PC-9 (cell line): Measurements from ENCODE around the gene WDFY1. TPM values are rescaled to one million over a fixed set of nuclear protein-coding genes. Genes with fewer than 3 reads are reported as not detected.
A peak's percentile ranks its signal among the peaks of the same experiment; 100 is the strongest.

Experiments used
- BruUV-seq: library from RNA; stranded (reverse); fragments of 400-500 nt; replicated peaks from 2 replicates; lab custom pipeline; 2021; lab: Mats Ljungman, UMichigan
- CTCF ChIA-PET: fragments of 300-600 bp; sonication (Branson Sonifier 250); formaldehyde crosslinking; loops from one replicate; lab custom pipeline; 2022; ENCODE audit warnings: antibody characterized with exemption; lab: Charles Lee
- POLR2A ChIA-PET: fragments of 300-600 bp; sonication (Branson Sonifier 250); formaldehyde crosslinking; loops from one replicate; lab custom pipeline; 2022; ENCODE audit warnings: antibody characterized with exemption; ENCODE audit not compliant: unreplicated experiment; lab: Charles Lee
- DNase-seq, 2 experiments: peaks; one replicate each; pipeline versions ENCODE4 v3.0.0 to v3.0.0-alpha.2; 2015 to 2022; ENCODE audit warnings: mixed read lengths in 1 of 2
- H2AFZ ChIP-seq: fragments of 200-600 bp; sonication (generic); 2 replicates; pipeline ENCODE4 v1.8.1; 2017; ENCODE audit warnings: antibody characterized with exemption
- H3F3A ChIP-seq: fragments of 200-600 bp; sonication (generic); 2 replicates; pipeline ENCODE4 v1.8.1; 2017; ENCODE audit warnings: antibody characterized with exemption, mild to moderate bottlenecking, low read depth; ENCODE audit not compliant: insufficient read depth
- H3K27ac ChIP-seq: fragments of 200-600 bp; sonication (generic); 2 replicates; pipeline ENCODE4 v1.6.1; 2016; ENCODE audit warnings: mixed run types
- H3K27me3 ChIP-seq: fragments of 200-600 bp; sonication (generic); 2 replicates; pipeline ENCODE4 v1.6.1; 2016; ENCODE audit warnings: low read depth, mixed run types; ENCODE audit not compliant: insufficient read depth
- H3K36me3 ChIP-seq: fragments of 200-600 bp; sonication (generic); 2 replicates; pipeline ENCODE4 v1.6.1; 2016; ENCODE audit warnings: low read depth, mixed run types
- H3K4me1 ChIP-seq: fragments of 200-600 bp; sonication (generic); replicated peaks from 2 replicates; pipeline ENCODE4 v1.6.1; 2016; ENCODE audit warnings: mixed run types; ENCODE audit not compliant: insufficient read depth
- H3K4me2 ChIP-seq: fragments of 200-600 bp; sonication (generic); 2 replicates; pipeline ENCODE4 v1.6.1; 2017; ENCODE audit warnings: mixed run types
- H3K4me3 ChIP-seq: fragments of 200-600 bp; sonication (generic); 2 replicates; pipeline ENCODE4 v1.6.1; 2016; ENCODE audit warnings: mixed run types
- H3K79me2 ChIP-seq: fragments of 200-600 bp; sonication (generic); 2 replicates; pipeline ENCODE4 v1.6.1; 2017; ENCODE audit warnings: low read depth, mixed run types
- H3K9me2 ChIP-seq: fragments of 200-600 bp; sonication (generic); 2 replicates; pipeline ENCODE4 v1.8.1; 2017; ENCODE audit warnings: mild to moderate bottlenecking; ENCODE audit not compliant: insufficient read depth
- H3K9me3 ChIP-seq: fragments of 200-600 bp; sonication (generic); 2 replicates; pipeline ENCODE4 v1.8.1; 2016; ENCODE audit warnings: low read depth; ENCODE audit not compliant: insufficient read depth
- H4K20me1 ChIP-seq: fragments of 200-600 bp; sonication (generic); 2 replicates; pipeline ENCODE4 v1.8.1; 2017; ENCODE audit not compliant: insufficient read depth
- EZH2 ChIP-seq: fragments of 200-600 bp; sonication (generic); IDR thresholded peaks from 2 replicates; pipeline ENCODE4 v1.8.0; 2017; ENCODE audit warnings: antibody characterized with exemption, low read depth
- intact Hi-C: fragments of 100-400 bp; cut with micrococcal nuclease; formaldehyde crosslinking; loops from one replicate; pipeline ENCODE4 v1.10.0; 2022; ENCODE audit not compliant: unreplicated experiment
- total RNA-seq: library from RNA; stranded (reverse); gene quantifications from 2 replicates; pipeline ENCODE4 v1.2.3, GENCODE V29; 2021
- TF ChIP-seq, protein P1 (sequence below): fragments of 200-600 bp; sonication (generic); conservative IDR thresholded peaks from 2 replicates; pipeline ENCODE4 v1.6.1; 2017; ENCODE audit warnings: mixed run types, antibody characterized with exemption, mild to moderate bottlenecking, moderate library complexity

Gene WDFY1
- total RNA-seq, 1 experiment from 2014 or later = 81.9 TPM

DNA sequence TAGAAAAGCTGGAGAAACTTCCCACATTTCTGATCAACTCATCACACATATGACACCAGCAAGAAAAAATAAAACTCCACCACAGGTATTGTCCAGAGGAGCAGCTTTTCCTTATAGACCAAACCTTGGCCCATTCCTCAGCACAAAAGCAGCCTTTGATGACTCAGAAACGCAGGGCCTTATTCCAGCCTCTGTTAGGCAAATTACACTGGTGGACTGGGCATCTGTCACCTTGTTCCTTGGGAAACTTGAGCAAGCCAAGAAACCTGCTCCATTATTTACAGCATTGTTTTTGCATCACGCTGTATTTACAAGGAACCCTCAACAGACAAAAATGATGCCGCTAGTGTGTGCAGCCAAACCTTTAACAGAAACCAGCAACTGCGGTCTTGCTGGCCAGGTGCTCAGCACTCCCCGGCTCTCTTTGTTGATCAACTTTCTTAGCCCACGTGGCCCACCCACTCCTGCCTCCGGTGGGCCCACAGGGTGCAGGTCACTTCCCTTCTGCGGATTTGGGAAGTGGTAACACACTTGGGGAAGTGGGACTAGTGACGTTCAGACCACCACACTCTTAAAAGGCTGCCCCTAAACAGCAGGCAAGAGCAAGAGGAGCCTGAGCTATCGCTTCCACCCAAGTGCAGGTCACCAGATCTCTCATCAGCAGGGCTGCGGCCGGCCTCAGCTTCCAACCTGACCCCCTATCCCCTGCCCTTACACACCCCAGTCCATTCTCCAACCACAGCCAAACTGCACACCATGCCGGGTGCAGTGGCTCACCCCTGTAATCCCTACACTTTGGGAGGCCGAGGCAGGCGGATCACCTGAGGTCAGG lies 109.2 kb downstream of the WDFY1 start:
- POLR2A ChIA-PET = interaction anchor here (0.5 to 1.1 kb wide), 6 partner anchors 10 to 541 kb away, joined by 3 to 7 read pairs (median 4); no protein-coding TSS in a partner anchor
- Histone ChIP-seq H2AFZ (peak overlapping the region; percentile 94; the same call in 1 of the 2 replicates), H3F3A (peaks cover 31% of the 10 kb centered on the region), H3K27me3 (no peaks in the 10 kb centered on the region), H3K9me3 (no peaks in the 10 kb centered on the region), H3K27ac (peak overlapping the region; percentile 80), H3K4me1 (peaks cover 33% of the 10 kb centered on the region), H4K20me1 (no peaks in the 10 kb centered on the region; the same call in 1 of the 2 replicates), H3K4me2 (peak overlapping the region; percentile 84), H3K9me2 (no peaks in the 10 kb centered on the region), H3K79me2 (peaks cover 71% of the 10 kb centered on the region), H3K4me3 (peak overlapping the region; percentile 89; the same call in 1 of the 2 replicates), H3K36me3 (no peaks in the 10 kb centered on the region)
- no peak for TF ChIP-seq EZH2
- TF ChIP-seq, protein P1, sequence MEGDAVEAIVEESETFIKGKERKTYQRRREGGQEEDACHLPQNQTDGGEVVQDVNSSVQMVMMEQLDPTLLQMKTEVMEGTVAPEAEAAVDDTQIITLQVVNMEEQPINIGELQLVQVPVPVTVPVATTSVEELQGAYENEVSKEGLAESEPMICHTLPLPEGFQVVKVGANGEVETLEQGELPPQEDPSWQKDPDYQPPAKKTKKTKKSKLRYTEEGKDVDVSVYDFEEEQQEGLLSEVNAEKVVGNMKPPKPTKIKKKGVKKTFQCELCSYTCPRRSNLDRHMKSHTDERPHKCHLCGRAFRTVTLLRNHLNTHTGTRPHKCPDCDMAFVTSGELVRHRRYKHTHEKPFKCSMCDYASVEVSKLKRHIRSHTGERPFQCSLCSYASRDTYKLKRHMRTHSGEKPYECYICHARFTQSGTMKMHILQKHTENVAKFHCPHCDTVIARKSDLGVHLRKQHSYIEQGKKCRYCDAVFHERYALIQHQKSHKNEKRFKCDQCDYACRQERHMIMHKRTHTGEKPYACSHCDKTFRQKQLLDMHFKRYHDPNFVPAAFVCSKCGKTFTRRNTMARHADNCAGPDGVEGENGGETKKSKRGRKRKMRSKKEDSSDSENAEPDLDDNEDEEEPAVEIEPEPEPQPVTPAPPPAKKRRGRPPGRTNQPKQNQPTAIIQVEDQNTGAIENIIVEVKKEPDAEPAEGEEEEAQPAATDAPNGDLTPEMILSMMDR = no peak
- CTCF ChIA-PET = interaction anchor here (0.7 to 1.0 kb wide), 2 partner anchors 12 to 28 kb away, joined by 3 read pairs; no protein-coding TSS in a partner anchor
- BruUV-seq = no TSS peak
- DNase-seq = peak; percentile 76 to 87
- intact Hi-C loops = loop anchor here (1.0 to 10.0 kb wide), 5 partner anchors 21 to 649 kb away; no protein-coding TSS in a partner anchor

DNA sequence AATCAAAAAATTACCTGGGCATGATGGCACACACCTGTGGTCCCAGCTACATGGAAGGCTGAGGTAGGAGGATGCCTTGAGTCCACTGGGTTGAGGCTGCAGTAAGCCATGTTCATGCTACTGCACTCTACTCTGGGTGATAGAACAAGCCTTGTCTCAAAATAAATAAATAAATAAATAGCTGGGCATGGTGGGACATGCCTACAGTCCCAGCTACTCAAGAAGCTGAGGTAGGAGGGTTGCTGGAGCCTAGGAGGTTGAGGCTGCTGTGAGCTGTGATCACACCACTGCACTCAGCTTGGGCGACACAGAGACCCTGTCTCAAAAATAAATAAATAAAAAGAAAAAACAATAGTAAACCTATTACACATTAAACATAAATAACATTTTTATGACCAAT lies 110.7 kb downstream of the WDFY1 start:
- POLR2A ChIA-PET = interaction anchor here (0.6 kb wide), 1 partner anchor 15 kb away, joined by 4 read pairs; no protein-coding TSS in a partner anchor
- peaks cover 83% of the 10 kb centered on the region for H3K79me2 ChIP-seq

More for the DNA sequence above, 110.7 kb downstream of the WDFY1 start:
- no TSS peak for BruUV-seq
- H3F3A ChIP-seq = peaks cover 31% of the 10 kb centered on the region
- peaks cover 30% of the 10 kb centered on the region for H3K4me1 ChIP-seq
- H3K27me3 ChIP-seq = no peaks in the 10 kb centered on the region
- no peak for TF ChIP-seq EZH2
- TF ChIP-seq, protein P1 = no peak
- H4K20me1 ChIP-seq = no peaks in the 10 kb centered on the region; the same call in 1 of the 2 replicates
- no peak overlapping the region for H2AFZ ChIP-seq
- CTCF ChIA-PET = interaction anchor here (0.6 kb wide), 1 partner anchor 10 kb away, joined by 14 read pairs; no protein-coding TSS in a partner anchor
- intact Hi-C loops = loop anchor here (10.0 kb wide), 1 partner anchor 650 kb away; no protein-coding TSS in a partner anchor
- no peak overlapping the region for H3K4me2 ChIP-seq
- no peaks in the 10 kb centered on the region for H3K36me3 ChIP-seq
- no peaks in the 10 kb centered on the region for H3K9me2 ChIP-seq
- no peak overlapping the region for H3K4me3 ChIP-seq
- no peak overlapping the region for H3K27ac ChIP-seq
- H3K9me3 ChIP-seq = no peaks in the 10 kb centered on the region
- no peak for DNase-seq
